ENCODE data around the gene EEF1AKMT3.
A peak's percentile ranks its signal among the peaks of the same experiment; 100 is the strongest.

The EEF1AKMT3 gene

GRCh38 chr12:57735952-57736740 lies 36.3 kb upstream of the EEF1AKMT3 start:
- DNase-seq: peak; percentile 34

- no peak for DNase-seq
Measured at GRCh38 chr12:57736741-57737466, 35.5 kb upstream of the EEF1AKMT3 start.

- DNase-seq: no peak
Measured at GRCh38 chr12:57737467-57738460, 34.6 kb upstream of the EEF1AKMT3 start.

GRCh38 chr12:57738661-57739237 lies 33.7 kb upstream of the EEF1AKMT3 start, which contains the start of gene AGAP2:
AGAP2 (minus strand) TSS chr12:57738742; CDS start chr12:57738246, 496 bp downstream.
- DNase-seq: peak; percentile 27

GRCh38 chr12:57739387-57739786 lies 33.0 kb upstream of the EEF1AKMT3 start:
- DNase-seq: no peak

- DNase-seq: no peak
Measured at GRCh38 chr12:57739914-57740538, 32.4 kb upstream of the EEF1AKMT3 start.

GRCh38 chr12:57740656-57741412 lies 31.6 kb upstream of the EEF1AKMT3 start:
- no peak for DNase-seq

GRCh38 chr12:57741413-57741789 lies 31.0 kb upstream of the EEF1AKMT3 start:
- DNase-seq: no peak

GRCh38 chr12:57741844-57742738 lies 30.3 kb upstream of the EEF1AKMT3 start:
- DNase-seq: no peak

- no peak for DNase-seq
Measured at GRCh38 chr12:57743769-57744168, 28.6 kb upstream of the EEF1AKMT3 start.

- DNase-seq: peak; percentile 92
Measured at GRCh38 chr12:57744194-57744776, 28.1 kb upstream of the EEF1AKMT3 start.

GRCh38 chr12:57744777-57745484 lies 27.5 kb upstream of the EEF1AKMT3 start, which contains the start of gene TSPAN31:
TSPAN31 (plus strand) TSS chr12:57745039; CDS start chr12:57745155, 116 bp downstream.
- DNase-seq: peak; percentile 94

GRCh38 chr12:57745485-57745881 lies 26.9 kb upstream of the EEF1AKMT3 start:
- no peak for DNase-seq

GRCh38 chr12:57746025-57746424 lies 26.4 kb upstream of the EEF1AKMT3 start:
- DNase-seq: no peak

GRCh38 chr12:57749061-57749460 lies 23.4 kb upstream of the EEF1AKMT3 start:
- DNase-seq: no peak

GRCh38 chr12:57750561-57751431 lies 21.6 kb upstream of the EEF1AKMT3 start:
- no peak for DNase-seq

GRCh38 chr12:57751432-57751787 lies 21.0 kb upstream of the EEF1AKMT3 start:
- no peak for DNase-seq

All from NCI-H2227 treated with DMSO at 0.1 percent for 48 hours (cell line).